ENCODE results near the gene FAM151B.
A peak's percentile ranks its signal among the peaks of the same experiment; 100 is the strongest.

Gene FAM151B

DNA sequence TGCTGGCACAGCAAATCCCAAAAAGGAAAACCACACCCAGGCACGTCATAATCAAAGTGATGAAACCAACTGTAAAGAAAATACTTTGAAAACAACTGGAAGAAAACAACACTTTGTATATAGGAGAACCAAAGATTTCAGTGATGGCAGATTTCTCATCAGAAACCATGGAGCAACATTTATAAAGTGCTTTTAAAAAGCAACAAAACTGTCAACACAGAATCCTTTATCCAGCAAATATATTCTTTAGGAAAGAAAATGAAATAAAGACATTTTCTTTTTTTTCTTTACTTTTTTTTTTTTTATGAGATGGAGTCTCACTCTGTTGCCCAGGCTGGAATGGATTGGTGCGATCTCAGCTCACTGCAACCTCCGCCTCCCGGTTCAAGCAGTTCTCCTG is 5.3 kb upstream of the FAM151B start:
- H3K27ac ChIP-seq (ENCODE audit: low read depth, low read length) = no peak overlapping the region
- no peaks in the 10 kb centered on the region for H4K20me1 ChIP-seq (ENCODE audit: low read depth, low read length)
- no peak overlapping the region for H3K9ac ChIP-seq (ENCODE audit: low read length)
- no peaks in the 10 kb centered on the region for H3K27me3 ChIP-seq (ENCODE audit: low read length)
- no peak overlapping the region for H3K4me3 ChIP-seq (ENCODE audit: insufficient read depth, low read length, poor library complexity, severe bottlenecking)
- no peaks in the 10 kb centered on the region for H3K9me2 ChIP-seq (replicated peaks; ENCODE audit: insufficient read depth, low read length)
- H3F3A ChIP-seq (ENCODE audit: insufficient read depth) = peaks cover 9% of the 10 kb centered on the region; the same call in 1 of the 2 replicates
- H2AFZ ChIP-seq (ENCODE audit: low read depth, low read length, severe bottlenecking) = no peak overlapping the region
- no peak overlapping the region for H3K4me2 ChIP-seq (ENCODE audit: low read depth, low read length, poor library complexity, severe bottlenecking)
- H3K9me3 ChIP-seq (ENCODE audit: insufficient read depth, low read length) = no peaks in the 10 kb centered on the region
- no peaks in the 10 kb centered on the region for H3K79me2 ChIP-seq (ENCODE audit: insufficient read depth, low read length)
- no peak for TF ChIP-seq EZH2phosphoT487 (conservative IDR thresholded peaks at IDR 0.05; ENCODE audit: low read length)
- TF ChIP-seq, protein P1, sequence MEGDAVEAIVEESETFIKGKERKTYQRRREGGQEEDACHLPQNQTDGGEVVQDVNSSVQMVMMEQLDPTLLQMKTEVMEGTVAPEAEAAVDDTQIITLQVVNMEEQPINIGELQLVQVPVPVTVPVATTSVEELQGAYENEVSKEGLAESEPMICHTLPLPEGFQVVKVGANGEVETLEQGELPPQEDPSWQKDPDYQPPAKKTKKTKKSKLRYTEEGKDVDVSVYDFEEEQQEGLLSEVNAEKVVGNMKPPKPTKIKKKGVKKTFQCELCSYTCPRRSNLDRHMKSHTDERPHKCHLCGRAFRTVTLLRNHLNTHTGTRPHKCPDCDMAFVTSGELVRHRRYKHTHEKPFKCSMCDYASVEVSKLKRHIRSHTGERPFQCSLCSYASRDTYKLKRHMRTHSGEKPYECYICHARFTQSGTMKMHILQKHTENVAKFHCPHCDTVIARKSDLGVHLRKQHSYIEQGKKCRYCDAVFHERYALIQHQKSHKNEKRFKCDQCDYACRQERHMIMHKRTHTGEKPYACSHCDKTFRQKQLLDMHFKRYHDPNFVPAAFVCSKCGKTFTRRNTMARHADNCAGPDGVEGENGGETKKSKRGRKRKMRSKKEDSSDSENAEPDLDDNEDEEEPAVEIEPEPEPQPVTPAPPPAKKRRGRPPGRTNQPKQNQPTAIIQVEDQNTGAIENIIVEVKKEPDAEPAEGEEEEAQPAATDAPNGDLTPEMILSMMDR (IDR thresholded peaks at IDR 0.05; ENCODE audit: insufficient read depth, low read length, poor library complexity, severe bottlenecking) = no peak
- no peaks in the 10 kb centered on the region for H3K36me3 ChIP-seq (ENCODE audit: low read length)

GRCh38 chr5:80483636-80484232 is 4.2 kb upstream of the FAM151B start:
- no peaks in the 10 kb centered on the region for H4K20me1 ChIP-seq (ENCODE audit: low read depth, low read length)
- H3F3A ChIP-seq (ENCODE audit: insufficient read depth) = peaks cover 11% of the 10 kb centered on the region; the same call in 1 of the 2 replicates
- H3K4me2 ChIP-seq (ENCODE audit: low read depth, low read length, poor library complexity, severe bottlenecking) = no peak overlapping the region
- no peaks in the 10 kb centered on the region for H3K9me3 ChIP-seq (ENCODE audit: insufficient read depth, low read length)
- no peak overlapping the region for H2AFZ ChIP-seq (ENCODE audit: low read depth, low read length, severe bottlenecking)
- H3K4me3 ChIP-seq (ENCODE audit: insufficient read depth, low read length, poor library complexity, severe bottlenecking) = no peak overlapping the region
- no peak overlapping the region for H3K27ac ChIP-seq (ENCODE audit: low read depth, low read length)
- H3K36me3 ChIP-seq (ENCODE audit: low read length) = no peaks in the 10 kb centered on the region
- H3K9me2 ChIP-seq (replicated peaks; ENCODE audit: insufficient read depth, low read length) = no peaks in the 10 kb centered on the region
- TF ChIP-seq EZH2phosphoT487 (conservative IDR thresholded peaks at IDR 0.05; ENCODE audit: low read length) = no peak
- TF ChIP-seq, protein P1 (IDR thresholded peaks at IDR 0.05; ENCODE audit: insufficient read depth, low read length, poor library complexity, severe bottlenecking) = no peak
- H3K27me3 ChIP-seq (ENCODE audit: low read length) = peaks cover 3% of the 10 kb centered on the region; the same call in 1 of the 2 replicates
- H3K79me2 ChIP-seq (ENCODE audit: insufficient read depth, low read length) = no peaks in the 10 kb centered on the region
- H3K9ac ChIP-seq (ENCODE audit: low read length) = no peak overlapping the region

- Histone ChIP-seq H2AFZ (ENCODE audit: low read depth, low read length, severe bottlenecking) (peak overlapping the region; percentile 95), H3K4me2 (ENCODE audit: low read depth, low read length, poor library complexity, severe bottlenecking) (peak overlapping the region; percentile 79), H3K27ac (ENCODE audit: low read depth, low read length) (no peak overlapping the region)
Measured at GRCh38 chr5:80487444-80487828, 464 bp upstream of the FAM151B start.

More at GRCh38 chr5:80487444-80487828, 464 bp upstream of the FAM151B start:
- TF ChIP-seq EZH2phosphoT487 (conservative IDR thresholded peaks at IDR 0.05; ENCODE audit: low read length) = no peak
- TF ChIP-seq, protein P1 (IDR thresholded peaks at IDR 0.05; ENCODE audit: insufficient read depth, low read length, poor library complexity, severe bottlenecking) = no peak
- peaks cover 3% of the 10 kb centered on the region; the same call in 1 of the 2 replicates for H3K27me3 ChIP-seq (ENCODE audit: low read length)
- no peaks in the 10 kb centered on the region for H3K79me2 ChIP-seq (ENCODE audit: insufficient read depth, low read length)
- H3K4me3 ChIP-seq (ENCODE audit: insufficient read depth, low read length, poor library complexity, severe bottlenecking) = peak overlapping the region; percentile 49
- no peaks in the 10 kb centered on the region for H4K20me1 ChIP-seq (ENCODE audit: low read depth, low read length)
- no peaks in the 10 kb centered on the region for H3K9me3 ChIP-seq (ENCODE audit: insufficient read depth, low read length)
- no peaks in the 10 kb centered on the region for H3K36me3 ChIP-seq (ENCODE audit: low read length)
- no peaks in the 10 kb centered on the region for H3K9me2 ChIP-seq (replicated peaks; ENCODE audit: insufficient read depth, low read length)
- H3F3A ChIP-seq (ENCODE audit: insufficient read depth) = peaks cover 13% of the 10 kb centered on the region; the same call in 1 of the 2 replicates
- peak overlapping the region; percentile 43; the same call in 1 of the 2 replicates for H3K9ac ChIP-seq (ENCODE audit: low read length)

All from SU-DHL-6 (cell line).